Measurements from ENCODE around the gene RNF145.

DNA sequence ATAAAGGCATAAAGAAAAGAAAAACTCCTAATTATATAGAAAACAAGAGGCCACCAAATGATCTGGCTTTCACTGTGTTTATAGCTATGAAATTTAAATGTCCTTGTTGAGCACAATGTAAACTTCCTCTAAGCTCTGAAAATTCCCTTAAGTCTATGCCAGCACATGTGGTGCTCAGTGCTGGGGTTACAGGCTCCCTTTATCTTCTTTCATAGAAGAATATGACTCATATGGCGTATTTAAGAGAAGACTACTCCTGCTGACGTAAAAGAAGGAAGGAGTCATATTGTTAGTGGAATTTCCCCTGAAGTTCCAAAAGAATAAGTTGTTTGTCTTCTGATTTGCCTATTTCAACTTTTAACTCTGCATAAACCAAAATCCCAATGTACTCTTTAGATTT, 30.4 kb downstream of the RNF145 start:
- TF ChIP-seq BHLHE40 (IDR thresholded peaks at IDR 0.05; ENCODE audit: borderline replicate concordance) (no peak), FOXA1 (IDR thresholded peaks at IDR 0.05) (no peak), SUZ12 (IDR thresholded peaks at IDR 0.05) (no peak), L3MBTL2 (conservative IDR thresholded peaks at IDR 0.05) (no peak), SP1 (IDR thresholded peaks at IDR 0.05) (no peak), TARDBP (IDR thresholded peaks at IDR 0.05) (no peak), ELF4 (IDR thresholded peaks at IDR 0.05) (no peak), LEF1 (IDR thresholded peaks at IDR 0.05; ENCODE audit: borderline replicate concordance) (no peak), ZNF384 (IDR thresholded peaks at IDR 0.05) (no peak), FOXM1 (IDR thresholded peaks at IDR 0.05; ENCODE audit: borderline replicate concordance) (no peak), FOXK2 (IDR thresholded peaks at IDR 0.05) (no peak), CTBP1 (IDR thresholded peaks at IDR 0.05; ENCODE audit: borderline replicate concordance) (no peak), ARNT (IDR thresholded peaks at IDR 0.05) (no peak)
- TF ChIP-seq, protein P1, sequence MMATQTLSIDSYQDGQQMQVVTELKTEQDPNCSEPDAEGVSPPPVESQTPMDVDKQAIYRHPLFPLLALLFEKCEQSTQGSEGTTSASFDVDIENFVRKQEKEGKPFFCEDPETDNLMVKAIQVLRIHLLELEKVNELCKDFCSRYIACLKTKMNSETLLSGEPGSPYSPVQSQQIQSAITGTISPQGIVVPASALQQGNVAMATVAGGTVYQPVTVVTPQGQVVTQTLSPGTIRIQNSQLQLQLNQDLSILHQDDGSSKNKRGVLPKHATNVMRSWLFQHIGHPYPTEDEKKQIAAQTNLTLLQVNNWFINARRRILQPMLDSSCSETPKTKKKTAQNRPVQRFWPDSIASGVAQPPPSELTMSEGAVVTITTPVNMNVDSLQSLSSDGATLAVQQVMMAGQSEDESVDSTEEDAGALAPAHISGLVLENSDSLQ (IDR thresholded peaks at IDR 0.05) = no peak

All from HEK293T (cell line).